ENCODE data around the gene EHMT1.
"Not testable (repeated sequence)": the region's sequence is repeated elsewhere in the genome, so short reads cannot be mapped to it uniquely, and the experiment has no call there.

EHMT1 gene

GRCh38 chr9:137809726-137810450, 191.1 kb downstream of the EHMT1 start:
- DNase-seq (ENCODE audit: low spot score) = not testable (repeated sequence)

- no peak for DNase-seq (ENCODE audit: low spot score)
Measured at GRCh38 chr9:137811283-137811870, 192.6 kb downstream of the EHMT1 start.

GRCh38 chr9:137812356-137813023, 193.7 kb downstream of the EHMT1 start:
- DNase-seq (ENCODE audit: low spot score) = no peak

- no peak for DNase-seq (ENCODE audit: low spot score)
Measured at GRCh38 chr9:137813167-137813566, 194.4 kb downstream of the EHMT1 start.

- DNase-seq (ENCODE audit: low spot score) = no peak
Measured at GRCh38 chr9:137813651-137814415, 195.0 kb downstream of the EHMT1 start.

- no peak for DNase-seq (ENCODE audit: low spot score)
Measured at GRCh38 chr9:137814436-137814835, 195.6 kb downstream of the EHMT1 start.

- DNase-seq (ENCODE audit: low spot score) = no peak
Measured at GRCh38 chr9:137814841-137815240, 196.0 kb downstream of the EHMT1 start.

GRCh38 chr9:137815256-137816255, 196.8 kb downstream of the EHMT1 start:
- DNase-seq (ENCODE audit: low spot score) = no peak

GRCh38 chr9:137816531-137817235, 197.9 kb downstream of the EHMT1 start:
- no peak for DNase-seq (ENCODE audit: low spot score)

GRCh38 chr9:137817236-137818200, 198.7 kb downstream of the EHMT1 start:
- no peak for DNase-seq (ENCODE audit: low spot score)

GRCh38 chr9:137818286-137818685, 199.5 kb downstream of the EHMT1 start:
- DNase-seq (ENCODE audit: low spot score) = no peak

GRCh38 chr9:137820161-137820855, 201.5 kb downstream of the EHMT1 start:
- no peak for DNase-seq (ENCODE audit: low spot score)

GRCh38 chr9:137823986-137824771, 205.4 kb downstream of the EHMT1 start:
- no peak for DNase-seq (ENCODE audit: low spot score)

- no peak for DNase-seq (ENCODE audit: low spot score)
Measured at GRCh38 chr9:137825324-137825989, 206.7 kb downstream of the EHMT1 start.

GRCh38 chr9:137827908-137828526, 209.2 kb downstream of the EHMT1 start:
- DNase-seq (ENCODE audit: low spot score) = no peak

- peak; percentile 63 for DNase-seq (ENCODE audit: low spot score)
Measured at GRCh38 chr9:137828527-137829259, 209.9 kb downstream of the EHMT1 start.

All from HuH-7 (cell line).